ENCODE data around the gene SEC61A1. TPM values are rescaled to one million over a fixed set of nuclear protein-coding genes. Genes with fewer than 3 reads are reported as not detected.

SEC61A1 gene
- total RNA-seq, 1 donor from 2014 or later = 388 TPM

- Mint-ChIP-seq H3K36me3 (ENCODE audit: low read depth) (peaks cover 7% of the 10 kb centered on the region), H3K4me3 (ENCODE audit: unreplicated experiment) (no peak overlapping the region), H3K27me3 (ENCODE audit: low read depth) (no peaks in the 10 kb centered on the region), H3K9me3 (ENCODE audit: low read depth) (no peaks in the 10 kb centered on the region), H3K27ac (ENCODE audit: unreplicated experiment) (peak overlapping the region; percentile 66), H3K4me1 (ENCODE audit: low read depth) (peaks cover 50% of the 10 kb centered on the region)
- no peak for DNase-seq (ENCODE audit: low spot score)
- TF ChIP-seq CTCF (IDR thresholded peaks at IDR 0.05) = no peak
Measured at GRCh38 chr3:128084675-128085021, 32.4 kb downstream of the SEC61A1 start.

- H3K36me3 Mint-ChIP-seq (ENCODE audit: low read depth) = peaks cover 3% of the 10 kb centered on the region
- DNase-seq (ENCODE audit: low spot score) = no peak
- peaks cover 9% of the 10 kb centered on the region for H3K4me1 Mint-ChIP-seq (ENCODE audit: low read depth)
- H3K27ac Mint-ChIP-seq (ENCODE audit: unreplicated experiment) = no peak overlapping the region
- H3K4me3 Mint-ChIP-seq (ENCODE audit: unreplicated experiment) = no peak overlapping the region
- no peaks in the 10 kb centered on the region for H3K9me3 Mint-ChIP-seq (ENCODE audit: low read depth)
- no peak for TF ChIP-seq CTCF (IDR thresholded peaks at IDR 0.05)
- no peaks in the 10 kb centered on the region for H3K27me3 Mint-ChIP-seq (ENCODE audit: low read depth)
Measured at GRCh38 chr3:128089135-128089534, 36.9 kb downstream of the SEC61A1 start.

GRCh38 chr3:128091586-128091985 is 39.3 kb downstream of the SEC61A1 start:
- no peak for TF ChIP-seq CTCF (IDR thresholded peaks at IDR 0.05)
- H3K4me1 Mint-ChIP-seq (ENCODE audit: low read depth) = peaks cover 10% of the 10 kb centered on the region
- H3K9me3 Mint-ChIP-seq (ENCODE audit: low read depth) = no peaks in the 10 kb centered on the region
- H3K27ac Mint-ChIP-seq (ENCODE audit: unreplicated experiment) = no peak overlapping the region
- no peak overlapping the region for H3K4me3 Mint-ChIP-seq (ENCODE audit: unreplicated experiment)
- H3K27me3 Mint-ChIP-seq (ENCODE audit: low read depth) = no peaks in the 10 kb centered on the region
- DNase-seq (ENCODE audit: low spot score) = no peak
- peaks cover 7% of the 10 kb centered on the region for H3K36me3 Mint-ChIP-seq (ENCODE audit: low read depth)

- peaks cover 13% of the 10 kb centered on the region for H3K36me3 Mint-ChIP-seq (ENCODE audit: low read depth)
Measured at GRCh38 chr3:128094295-128095151, 42.3 kb downstream of the SEC61A1 start.

GRCh38 chr3:128095222-128095703 is 43.0 kb downstream of the SEC61A1 start:
- Mint-ChIP-seq H3K36me3 (ENCODE audit: low read depth) (peaks cover 15% of the 10 kb centered on the region), H3K27ac (ENCODE audit: unreplicated experiment) (peak overlapping the region; percentile 67), H3K9me3 (ENCODE audit: low read depth) (no peaks in the 10 kb centered on the region), H3K4me3 (ENCODE audit: unreplicated experiment) (no peak overlapping the region), H3K27me3 (ENCODE audit: low read depth) (no peaks in the 10 kb centered on the region), H3K4me1 (ENCODE audit: low read depth) (peaks cover 14% of the 10 kb centered on the region)
- no peak for DNase-seq (ENCODE audit: low spot score)
- peak; percentile 90 for TF ChIP-seq CTCF (IDR thresholded peaks at IDR 0.05)

More at GRCh38 chr3:128094295-128095151, 42.3 kb downstream of the SEC61A1 start:
- no peak for DNase-seq (ENCODE audit: low spot score)
- H3K4me3 Mint-ChIP-seq (ENCODE audit: unreplicated experiment) = no peak overlapping the region
- H3K27me3 Mint-ChIP-seq (ENCODE audit: low read depth) = no peaks in the 10 kb centered on the region
- no peak overlapping the region for H3K27ac Mint-ChIP-seq (ENCODE audit: unreplicated experiment)
- H3K9me3 Mint-ChIP-seq (ENCODE audit: low read depth) = no peaks in the 10 kb centered on the region
- H3K4me1 Mint-ChIP-seq (ENCODE audit: low read depth) = peaks cover 14% of the 10 kb centered on the region
- TF ChIP-seq CTCF (IDR thresholded peaks at IDR 0.05) = no peak

Data from chondrocyte (in vitro differentiated cells).